Activated CD8-positive, alpha-beta memory T cell treated with anti-CD3 and anti-CD28 coated beads for 1 hour (primary cell): ENCODE measurements around the gene SACM1L.
"Not testable (repeated sequence)": the region's sequence is repeated elsewhere in the genome, so short reads cannot be mapped to it uniquely, and the experiment has no call there.

Experiments used
- DNase-seq, 2 donors: peaks; one replicate each; pipeline ENCODE4 v3.0.0-alpha.2; 2020; ENCODE audit warnings: low read depth in 1 of 2; ENCODE audit errors: extremely low read depth in 1 of 2

SACM1L gene

DNA sequence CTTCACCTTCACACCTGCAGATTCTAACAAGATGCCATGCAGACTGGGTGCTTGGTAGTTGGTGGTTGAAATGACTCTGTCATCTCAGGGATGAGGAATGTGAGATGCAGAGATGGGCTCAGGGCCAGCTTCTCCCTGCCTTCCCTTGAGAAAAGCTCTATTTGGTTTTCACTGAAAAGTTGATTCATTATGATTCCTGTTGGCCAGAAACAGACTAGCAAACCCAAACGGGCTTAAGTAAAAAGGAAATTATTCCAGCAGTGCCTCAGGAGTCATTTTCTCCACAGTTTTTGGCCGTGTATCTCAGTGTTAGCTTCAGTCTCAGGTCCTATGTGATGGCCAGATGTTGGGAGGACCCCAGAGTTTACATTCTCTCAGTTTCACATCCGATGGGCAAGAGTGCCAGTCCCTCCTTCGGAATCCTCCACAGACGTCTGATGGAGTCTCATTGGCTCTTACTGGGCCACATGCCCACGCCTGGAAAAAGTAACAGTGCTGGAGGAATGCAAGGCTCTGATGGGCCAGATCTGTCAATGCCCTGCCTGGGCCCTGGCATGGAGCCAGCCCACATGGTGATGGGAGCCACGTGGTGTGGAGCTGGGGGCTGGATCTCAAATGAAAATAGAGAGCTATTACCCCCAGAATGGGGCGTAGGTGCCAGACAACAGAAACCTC lies 22.3 kb upstream of the SACM1L start:
- no peak for DNase-seq

DNA sequence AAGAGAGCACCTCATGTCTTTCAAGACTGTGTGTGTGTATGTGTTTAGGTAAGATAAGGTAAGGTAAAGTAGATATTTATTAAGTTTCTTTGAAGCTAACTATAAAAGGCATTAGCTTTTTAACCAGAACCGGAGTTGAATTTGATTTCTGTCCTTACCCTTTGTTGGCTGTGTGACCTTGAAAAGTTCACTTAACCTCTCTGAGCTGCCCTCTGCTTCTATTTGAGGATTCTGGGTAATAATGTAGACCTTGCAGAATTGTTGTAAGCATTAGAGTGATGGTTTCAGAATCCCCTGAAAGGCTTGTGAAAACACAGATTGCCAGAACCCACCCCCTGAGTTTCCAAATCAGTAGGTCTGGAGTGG lies 21.6 kb upstream of the SACM1L start:
- DNase-seq: no peak

DNA sequence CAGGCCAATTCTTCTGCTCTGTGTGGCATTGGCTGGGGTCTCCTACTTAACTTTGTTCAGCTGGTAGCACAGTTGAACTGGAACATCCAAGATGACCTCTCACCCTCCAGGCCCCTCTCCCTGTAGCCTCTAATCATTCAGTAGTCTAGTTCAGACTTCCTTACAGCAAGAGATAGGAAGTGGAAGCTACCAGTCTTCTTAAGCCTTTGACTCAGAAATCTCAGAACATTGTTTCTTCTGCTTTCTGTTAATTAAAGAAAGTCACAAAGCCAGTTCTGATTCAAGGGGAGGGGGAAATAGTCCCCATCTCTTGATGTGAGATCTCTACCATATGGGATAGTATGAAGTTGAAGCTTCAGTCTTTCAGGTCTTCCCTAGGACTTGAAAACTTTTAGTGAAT lies 18.8 kb upstream of the SACM1L start:
- no peak for DNase-seq

DNA sequence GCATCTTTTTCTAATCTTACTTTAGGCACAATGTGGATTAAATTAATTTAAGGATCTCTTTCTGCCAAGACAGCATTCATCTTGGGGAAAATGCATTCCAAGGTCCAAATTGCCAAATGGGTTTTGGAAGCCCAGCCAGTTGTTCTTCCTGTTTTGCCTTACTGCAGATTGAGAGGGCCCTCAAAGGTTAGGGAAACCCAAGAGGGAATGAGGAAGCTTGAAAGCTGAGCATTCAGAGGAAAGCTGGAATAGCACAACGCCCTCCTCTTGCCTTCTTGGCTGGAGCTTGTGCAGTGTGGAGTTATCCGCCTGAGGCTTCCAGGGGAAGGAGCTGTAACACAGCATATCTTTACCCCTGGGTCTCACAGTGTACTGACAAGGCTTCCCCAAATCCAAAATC lies 18.2 kb upstream of the SACM1L start:
- no peak for DNase-seq

DNA sequence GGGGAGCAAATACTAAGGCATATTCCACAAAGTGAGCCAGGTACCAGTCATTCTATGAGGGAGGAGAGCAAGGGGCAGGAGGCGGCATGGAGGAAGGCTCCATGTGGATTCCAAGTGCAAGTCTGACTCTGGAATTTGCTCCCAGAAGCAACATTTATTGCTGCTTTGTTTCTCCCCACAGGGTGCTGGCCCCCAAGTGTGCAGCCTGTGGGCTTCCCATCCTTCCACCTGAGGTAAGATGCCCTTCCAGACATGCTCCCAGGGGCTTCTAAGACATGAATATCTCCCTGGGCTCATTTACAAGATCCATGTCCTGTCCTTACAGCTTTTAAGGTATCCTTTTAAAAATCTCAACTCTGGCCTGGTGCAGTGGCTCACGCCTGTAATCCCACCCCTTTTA lies 15.9 kb upstream of the SACM1L start:
- DNase-seq: no peak

DNA sequence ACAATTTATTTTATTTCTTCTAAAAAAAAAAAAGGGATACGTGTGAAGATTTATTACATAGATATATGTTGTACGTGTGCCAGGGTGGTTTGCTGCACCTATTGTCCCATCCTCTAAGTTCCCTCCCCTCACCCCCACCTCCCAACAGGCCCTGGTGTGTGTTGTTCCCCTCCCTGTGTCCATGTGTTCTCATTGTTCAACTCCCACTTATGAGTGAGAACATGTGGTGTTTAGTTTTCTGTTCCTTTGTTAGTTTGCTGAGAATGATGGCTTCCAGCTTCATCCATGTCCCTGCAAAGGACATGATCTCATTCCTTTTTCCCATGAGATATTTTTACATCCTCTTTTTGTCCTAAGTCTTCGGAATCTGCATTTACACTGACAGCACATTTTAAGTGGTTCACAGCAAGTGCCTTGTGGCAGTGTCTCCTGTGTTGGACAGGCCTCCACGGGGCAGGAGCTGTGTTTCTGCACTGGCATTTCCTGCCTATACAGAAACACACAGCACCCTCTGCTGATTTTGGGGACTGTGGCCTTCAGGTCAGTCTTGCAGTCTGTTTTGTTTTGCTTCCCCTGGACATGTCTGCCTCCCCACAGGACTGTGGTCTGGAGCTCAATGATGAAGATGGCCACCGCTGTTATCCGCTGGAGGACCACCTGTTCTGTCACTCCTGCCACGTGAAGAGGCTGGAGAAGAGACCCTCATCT lies 12.7 kb upstream of the SACM1L start:
- DNase-seq: no peak

DNA sequence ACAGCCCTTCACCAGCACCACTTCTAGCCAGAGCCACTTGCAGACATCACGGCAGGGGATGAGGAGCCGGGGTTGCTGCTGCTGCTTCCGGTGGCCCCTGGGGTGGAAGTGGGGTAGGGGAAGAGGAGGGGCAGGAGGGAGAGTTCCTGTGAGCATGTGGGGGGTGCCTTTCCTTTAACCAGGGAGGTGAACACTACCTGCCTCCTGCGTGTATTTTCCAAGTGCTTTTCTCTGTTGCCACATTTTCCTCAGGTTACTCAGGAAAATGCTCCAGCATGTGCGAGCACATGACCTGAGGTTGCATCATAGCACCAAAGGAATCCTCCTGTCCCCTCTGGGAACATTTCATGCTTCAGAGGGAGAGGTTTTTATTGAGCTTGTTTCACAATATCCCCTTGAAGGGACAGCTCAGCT lies 12.2 kb upstream of the SACM1L start:
- peak in 1 of 2 donors; percentile 38 for DNase-seq

DNA sequence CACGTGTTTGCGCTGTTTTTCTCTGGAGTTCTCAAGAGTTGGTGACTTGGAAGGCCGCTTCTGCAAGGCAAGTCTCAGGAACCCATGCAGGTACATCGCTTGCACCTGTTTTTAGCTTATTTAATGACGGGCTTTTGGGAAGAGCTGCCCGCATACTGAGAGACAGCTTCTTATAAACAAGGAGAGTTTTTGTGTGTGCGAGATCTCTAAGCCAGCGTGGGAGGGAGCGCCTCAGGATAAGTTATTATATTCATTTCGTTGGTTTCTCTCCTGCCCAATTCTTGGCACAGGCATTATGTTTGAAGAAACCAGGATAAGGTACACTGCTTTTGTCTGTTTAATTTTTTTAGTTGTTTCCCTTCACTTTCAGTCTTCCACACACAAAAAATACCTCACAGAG lies 11.4 kb upstream of the SACM1L start:
- DNase-seq: no peak

DNA sequence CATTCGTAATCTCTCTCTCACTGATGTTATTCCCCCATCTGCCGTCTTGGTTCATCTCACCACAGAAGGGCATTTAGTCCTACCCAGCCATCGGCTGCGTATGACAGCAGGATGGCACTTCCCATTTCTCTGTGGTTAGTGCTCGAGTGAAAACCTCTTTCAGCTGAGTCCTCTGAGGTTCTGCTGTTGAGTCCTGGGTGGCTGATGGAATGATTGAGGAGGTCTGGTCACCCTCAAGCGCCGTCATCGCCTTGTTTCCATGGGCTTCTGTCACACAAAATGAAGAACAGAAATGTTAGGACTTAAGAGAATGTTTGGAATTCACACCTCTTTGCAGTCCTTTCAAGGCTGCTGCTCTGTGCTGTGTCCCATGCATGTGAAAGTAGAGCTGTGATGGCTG lies 9.4 kb upstream of the SACM1L start:
- no peak for DNase-seq

DNA sequence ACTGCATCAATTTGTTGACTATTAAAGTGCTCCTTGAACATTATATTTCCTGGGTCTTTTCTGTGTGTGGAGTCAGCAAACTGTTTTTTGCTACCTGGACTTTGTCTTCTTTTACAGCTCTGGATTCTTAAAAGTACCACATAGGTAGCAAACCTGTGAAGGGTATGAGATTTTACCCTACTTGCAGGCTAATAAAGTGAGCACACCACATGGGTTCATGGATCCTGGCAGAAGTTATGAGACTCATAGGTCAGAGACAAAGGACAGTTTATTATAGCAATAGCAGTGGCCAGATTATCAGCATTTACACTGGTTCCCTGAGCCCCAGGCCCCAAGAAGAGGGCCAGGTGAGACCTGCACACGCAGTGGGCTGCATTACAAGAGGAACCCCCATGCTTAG lies 8.0 kb upstream of the SACM1L start:
- DNase-seq: no peak

DNA sequence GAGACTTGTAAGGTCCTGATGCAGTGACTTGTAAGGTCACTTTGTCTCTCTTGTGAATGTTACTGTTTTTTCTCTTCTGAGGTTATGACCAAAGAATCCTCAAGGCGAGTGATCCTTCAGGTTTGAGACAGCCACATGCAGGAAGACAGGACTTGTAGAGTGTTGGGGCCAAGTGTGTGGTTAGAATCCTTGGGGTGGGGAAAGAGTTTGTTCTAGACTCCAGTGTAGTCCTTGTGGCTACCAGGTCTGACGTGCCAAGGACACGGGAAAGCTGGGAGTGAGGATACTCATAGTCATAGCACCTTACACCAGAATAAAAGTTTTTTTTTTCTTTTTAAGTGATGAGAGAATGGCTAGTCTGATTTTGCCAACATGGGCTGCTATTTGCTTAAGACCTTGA lies 7.3 kb upstream of the SACM1L start:
- no peak for DNase-seq

DNA sequence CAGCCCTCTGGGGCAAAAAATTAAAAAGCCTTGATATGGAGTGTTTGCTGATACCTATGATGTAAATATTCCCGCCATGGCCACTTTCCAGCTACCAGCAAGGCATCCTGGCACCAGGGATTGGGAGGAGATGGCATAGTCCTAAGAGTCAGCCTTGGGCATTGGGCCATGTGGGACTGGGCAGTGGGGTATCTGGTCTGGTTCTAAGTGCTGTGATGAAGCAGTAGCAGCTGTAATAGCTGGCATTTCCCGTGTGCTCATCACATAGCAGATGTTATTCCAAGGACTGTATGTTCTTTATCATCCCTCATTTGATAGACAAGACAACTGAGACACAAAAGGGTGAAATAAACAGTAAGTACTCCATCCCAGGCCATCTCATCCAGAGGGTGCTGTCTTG lies 6.9 kb upstream of the SACM1L start:
- no peak for DNase-seq

DNA sequence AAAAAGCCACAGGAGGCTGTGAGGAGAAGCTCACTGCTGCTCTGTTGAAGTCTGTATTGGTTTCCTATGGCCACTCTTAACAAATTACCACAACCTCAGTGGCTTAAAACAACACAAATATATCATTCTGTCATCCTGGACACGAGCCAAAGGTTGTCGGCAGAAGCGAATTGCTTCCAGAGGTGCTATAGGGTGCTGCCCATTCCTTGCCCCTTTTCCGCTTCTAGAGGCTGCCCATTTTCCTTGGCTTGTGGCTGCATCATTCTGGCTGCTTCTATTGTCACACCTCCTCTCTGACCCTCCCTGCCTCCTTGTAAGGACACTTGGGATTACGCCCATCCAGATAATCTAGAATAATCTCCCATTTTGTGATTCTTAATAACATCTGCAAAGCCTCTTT lies 6.4 kb upstream of the SACM1L start:
- no peak for DNase-seq

DNA sequence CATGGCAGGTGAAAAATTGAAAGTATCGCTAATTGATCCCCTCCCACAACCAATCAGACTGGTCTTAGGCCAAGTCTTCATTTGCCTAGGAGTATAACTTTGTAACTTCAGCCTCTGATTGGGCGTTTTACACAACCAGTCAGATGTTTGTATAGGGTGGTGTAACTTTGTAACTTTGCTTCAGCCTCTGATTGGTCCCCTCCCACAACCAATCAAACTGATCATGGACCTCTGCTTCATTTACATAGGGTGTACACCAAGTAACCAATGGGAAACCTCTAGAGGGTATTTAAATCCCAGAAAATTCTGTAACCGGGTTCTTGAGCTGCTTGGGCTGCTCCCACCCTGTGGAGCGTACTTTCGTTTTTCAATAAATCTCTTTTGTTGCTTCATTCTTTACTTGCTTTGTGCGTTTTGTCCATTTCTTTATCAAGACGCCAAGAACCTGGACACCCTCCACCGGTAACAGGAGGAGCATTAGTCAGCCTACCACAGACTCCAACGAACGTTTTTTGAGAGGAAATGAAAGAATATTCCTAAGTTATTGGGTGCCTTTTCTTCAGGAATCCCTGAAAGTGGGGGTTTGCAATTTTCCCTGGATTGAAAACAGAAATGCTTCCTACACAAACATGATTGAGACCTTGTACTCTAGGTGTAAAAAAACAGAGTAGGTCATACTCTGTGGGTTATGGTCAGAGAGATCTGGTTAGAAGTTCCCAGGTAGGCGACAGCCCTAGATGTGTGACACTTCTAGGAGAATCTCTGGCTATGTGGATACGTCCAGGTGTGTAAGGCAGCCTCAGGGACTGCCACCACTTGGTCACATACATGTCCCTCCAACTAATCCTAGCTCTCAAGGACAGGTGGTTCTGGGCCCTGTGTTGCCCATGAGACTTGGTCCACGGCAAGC lies 5.5 kb upstream of the SACM1L start:
- no peak for DNase-seq

DNA sequence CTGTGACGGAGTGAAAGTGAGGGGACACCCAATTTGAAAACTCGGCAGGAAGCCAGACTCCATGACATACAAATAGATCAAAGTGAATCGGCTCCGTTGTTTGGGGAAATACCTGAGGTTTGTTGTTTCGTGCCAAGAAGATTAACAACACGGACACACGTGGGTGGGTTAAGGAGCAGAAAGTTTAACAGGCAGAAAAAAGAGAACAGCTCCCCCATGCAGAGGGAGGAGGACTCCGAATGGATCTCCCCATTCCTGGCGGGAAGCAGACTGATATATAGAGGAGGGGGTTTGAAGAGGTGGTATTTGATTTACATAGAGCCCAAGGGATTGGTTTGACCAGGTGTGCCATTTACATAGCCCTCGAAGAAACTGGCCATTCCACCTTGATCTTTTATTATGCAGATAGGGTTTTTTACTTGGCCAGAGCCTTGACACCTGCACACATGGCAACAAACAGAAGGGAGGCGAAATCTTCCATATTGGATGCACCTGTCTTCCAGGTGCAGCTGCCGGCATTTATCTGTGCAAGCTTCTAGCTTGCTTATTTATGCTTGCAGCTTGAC lies 4.8 kb upstream of the SACM1L start:
- DNase-seq: no peak

DNA sequence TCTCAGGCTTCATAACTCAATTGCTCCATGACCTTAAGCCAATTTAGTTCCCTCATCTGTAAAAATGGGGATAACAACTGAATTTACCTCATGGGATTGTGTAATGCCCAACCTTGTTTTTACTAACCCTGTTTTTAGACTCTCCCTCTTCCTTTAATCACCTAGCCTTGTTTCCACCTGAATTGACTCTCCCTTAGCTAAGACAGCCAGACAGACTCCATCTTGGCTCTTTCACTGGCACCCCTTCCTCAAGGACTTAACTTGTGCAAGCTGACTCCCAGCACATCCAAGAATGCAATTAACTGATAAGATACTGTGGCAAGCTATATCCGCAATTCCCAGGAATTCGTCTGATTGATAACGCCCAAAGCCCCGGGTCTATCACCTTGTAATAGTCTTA lies 3.5 kb upstream of the SACM1L start:
- not testable (repeated sequence) for DNase-seq

DNA sequence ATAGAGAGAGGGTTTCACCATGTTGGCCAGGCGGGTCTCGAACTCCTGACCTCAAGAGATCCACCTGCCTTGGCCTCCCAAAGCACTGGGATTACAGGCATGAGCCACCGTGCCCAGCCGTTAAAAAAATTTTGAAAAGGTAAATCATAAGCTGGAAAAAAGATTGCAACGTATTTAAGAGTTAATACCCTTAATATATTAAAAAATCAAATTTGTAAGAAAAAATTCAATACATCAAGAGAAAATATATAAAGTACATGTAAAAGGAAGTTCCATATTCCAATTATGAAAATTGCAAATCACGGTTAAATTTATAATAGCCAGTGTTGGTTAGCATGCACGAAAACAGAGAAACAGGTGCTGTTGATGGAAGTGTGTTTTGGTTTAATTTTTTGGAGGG lies 2.3 kb upstream of the SACM1L start:
- no peak for DNase-seq

DNA sequence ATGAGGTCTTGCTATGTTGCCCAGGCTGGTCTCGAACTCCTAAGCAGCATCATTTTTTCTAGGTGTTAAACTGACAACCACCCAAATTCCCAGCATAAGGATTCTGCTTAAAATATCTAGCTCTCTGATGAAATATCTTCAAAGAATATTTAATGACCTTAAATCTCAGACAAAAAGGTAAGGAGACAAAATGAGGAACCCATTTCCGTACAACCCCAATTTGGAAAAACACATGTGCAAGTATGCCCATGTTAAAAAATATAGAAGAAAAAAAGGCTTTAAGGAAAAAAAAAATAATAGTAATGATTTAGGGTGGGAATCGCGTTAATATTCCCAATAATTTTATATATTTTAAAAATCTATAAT lies 1.4 kb upstream of the SACM1L start:
- no peak for DNase-seq

DNA sequence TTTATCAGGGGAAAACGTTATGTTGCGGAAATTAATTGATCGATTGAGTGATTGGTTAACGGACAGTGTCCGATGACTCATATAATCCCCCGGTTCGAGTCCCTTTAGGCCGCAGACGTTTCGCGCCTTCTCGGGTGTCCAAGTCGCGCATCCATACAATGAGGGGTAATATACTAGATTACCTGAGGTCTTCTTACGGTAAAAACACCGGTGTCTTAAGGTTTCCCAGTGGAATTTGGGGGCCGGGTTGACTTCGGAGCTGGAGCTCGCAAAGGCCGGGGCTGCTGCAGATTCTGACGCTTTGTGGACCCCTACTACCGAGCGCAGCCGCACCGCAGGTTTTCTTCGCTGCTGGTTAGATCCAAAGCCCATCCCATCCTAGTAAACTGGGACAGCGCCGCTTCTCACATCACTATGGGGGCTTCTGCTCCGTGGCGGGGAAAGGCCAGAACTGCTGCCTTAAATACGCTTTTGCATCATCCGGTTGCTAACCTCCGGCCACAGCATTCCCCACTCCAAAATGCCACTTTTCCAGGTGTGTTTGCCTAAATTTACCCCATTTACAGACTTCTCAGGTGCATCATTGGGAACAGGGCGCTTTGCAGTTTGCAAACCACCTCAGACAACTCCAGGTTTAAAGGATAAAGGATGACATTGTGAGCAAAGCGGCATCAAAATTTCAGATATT lies 858 bp upstream of the SACM1L start:
- no peak for DNase-seq

DNA sequence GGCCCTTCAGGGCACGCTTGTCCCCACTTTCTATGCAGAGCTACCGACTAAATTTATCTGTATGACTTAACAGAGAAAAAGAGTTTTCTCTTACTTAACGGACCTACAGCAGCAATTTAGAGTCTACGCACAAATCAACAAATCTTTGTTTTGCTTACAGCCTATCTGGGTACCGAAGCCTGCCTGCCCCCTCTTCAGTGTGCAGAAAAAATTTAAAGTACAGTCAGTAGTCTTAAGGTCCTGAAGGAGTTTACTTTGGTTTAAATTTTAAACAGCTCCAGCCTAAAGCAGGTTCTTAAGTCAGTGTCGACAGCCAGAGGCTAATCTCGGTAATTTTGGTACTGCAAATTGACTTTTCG lies 570 bp downstream of the SACM1L start:
- DNase-seq: no peak
